K562 (cell line): ENCODE data around the gene SLC25A1. TPM values are rescaled to one million over a fixed set of nuclear protein-coding genes. Genes with fewer than 3 reads are reported as not detected.

Experiments used
- CAMTA2 ChIP-seq: fragments of 250-450 bp; sonication (Bioruptor Pico); conservative IDR thresholded peaks from 2 replicates; pipeline ENCODE4 v1.5.1; 2022
- COPS2 ChIP-seq: fragments of 450-650 bp; conservative IDR thresholded peaks from 2 replicates; pipeline ENCODE4 v1.6.1; 2016; ENCODE audit warnings: mild to moderate bottlenecking, moderate library complexity
- HBP1 ChIP-seq: fragments of 450-650 bp; formaldehyde crosslinking; IDR thresholded peaks from 2 replicates; pipeline ENCODE4 v1.4.0; 2022; ENCODE audit warnings: missing genetic modification characterization
- IRF2 ChIP-seq: sonication (generic); formaldehyde crosslinking; IDR thresholded peaks from 2 replicates; pipeline ENCODE4 v1.8.1; 2022; ENCODE audit warnings: mild to moderate bottlenecking, missing genetic modification reagents
- NFRKB ChIP-seq: fragments of 450-650 bp; IDR thresholded peaks from 2 replicates; pipeline ENCODE4 v1.6.1; 2016; ENCODE audit warnings: low read depth
- NR0B1 ChIP-seq: fragments of 450-650 bp; IDR thresholded peaks from one replicate; pipeline ENCODE4 v1.6.1; 2018; ENCODE audit warnings: mild to moderate bottlenecking, moderate library complexity; ENCODE audit not compliant: partially characterized antibody
- PHF20 ChIP-seq: fragments of 450-650 bp; IDR thresholded peaks from 2 replicates; pipeline ENCODE4 v1.6.1; 2018; ENCODE audit not compliant: partially characterized antibody
- RBM17 ChIP-seq: fragments of 200-400 bp; formaldehyde crosslinking; IDR thresholded peaks from 2 replicates; pipeline ENCODE4 v1.6.1; 2017; ENCODE audit warnings: low read depth, mild to moderate bottlenecking, low read length, borderline replicate concordance
- RCOR1 ChIP-seq, 2 experiments: IDR thresholded peaks; 2 replicates each; pipeline ENCODE4 v1.6.1; 2012; ENCODE audit warnings: low read depth in 2 of 2, low read length in 2 of 2, borderline replicate concordance in 1 of 2, improper control_type of control experiment in 1 of 2
- RNF2 ChIP-seq: sonication (generic); IDR thresholded peaks from 2 replicates; pipeline ENCODE4 v1.6.1; 2016
- SP2 ChIP-seq: IDR thresholded peaks from 2 replicates; pipeline ENCODE4 v1.6.1; 2011; ENCODE audit warnings: mild to moderate bottlenecking, low read depth, low read length, moderate library complexity; ENCODE audit not compliant: poor library complexity, severe bottlenecking; ENCODE audit errors: extremely low read depth
- TARDBP ChIP-seq: fragments of 450-650 bp; IDR thresholded peaks from 2 replicates; pipeline ENCODE4 v1.6.1; 2016
- THRAP3 ChIP-seq: fragments of 450-650 bp; IDR thresholded peaks from 2 replicates; pipeline ENCODE4 v1.6.1; 2016; ENCODE audit warnings: mild to moderate bottlenecking, inconsistent platforms, borderline replicate concordance
- ZBTB1 ChIP-seq: sonication (generic); formaldehyde crosslinking; IDR thresholded peaks from 2 replicates; pipeline ENCODE4 v1.8.1; 2023; ENCODE audit warnings: missing genetic modification reagents, low read depth, mild to moderate bottlenecking, borderline replicate concordance
- ZC3H11A ChIP-seq: IDR thresholded peaks from 2 replicates; pipeline ENCODE4 v1.6.1; 2012; ENCODE audit warnings: low read depth, low read length, improper control_type of control experiment
- ZC3H8 ChIP-seq: fragments of 450-650 bp; IDR thresholded peaks from 2 replicates; pipeline ENCODE4 v1.6.1; 2017
- ZNF212 ChIP-seq: fragments of 450-650 bp; formaldehyde crosslinking; IDR thresholded peaks from 2 replicates; pipeline ENCODE4 v1.4.0; 2020; ENCODE audit warnings: mild to moderate bottlenecking
- ZNF668 ChIP-seq: fragments of 250-450 bp; sonication (Bioruptor Pico); IDR thresholded peaks from 2 replicates; pipeline ENCODE4 v1.8.0; 2022; ENCODE audit warnings: mild to moderate bottlenecking, inconsistent platforms
- ZSCAN29 ChIP-seq: fragments of 450-650 bp; IDR thresholded peaks from 2 replicates; pipeline ENCODE4 v1.6.1; 2017
- polyA plus RNA-seq, 8 experiments: library from polyadenylated mRNA; depleted of rRNA in 4 of 8; stranded (reverse) in 5 of 8; unstranded in 3 of 8; fragments of >200 nt; fragmentation: Nextera tagmentation in 2 of 8; fragmentation: Illumina TruSeq in 1 of 8; extraction: Ambion mirVana in 2 of 8; extraction: Trizol in 1 of 8; gene quantifications; 2 replicates each; pipeline versions ENCODE4 v1.2.1 to v1.2.3, GENCODE V29; 2011 to 2014; ENCODE audit warnings: inconsistent platforms in 1 of 8, missing spikeins in 1 of 8
- total RNA-seq, 7 experiments: library from RNA; depleted of rRNA in 6 of 7; stranded (reverse); fragments of >200 nt in 6 of 7; fragmentation: Illumina TruSeq in 2 of 7; extraction: Trizol in 2 of 7; gene quantifications; 2 replicates each; pipeline versions ENCODE4 v1.2.1 to v1.2.3, GENCODE V29; 2011 to 2021; ENCODE audit warnings: low replicate concordance in 1 of 7
- TF ChIP-seq, protein P1 (sequence below): sonication (generic); formaldehyde crosslinking; IDR thresholded peaks from 2 replicates; pipeline ENCODE4 v1.8.0; 2022; ENCODE audit warnings: missing genetic modification reagents, mild to moderate bottlenecking, borderline replicate concordance
- TF ChIP-seq, protein P2 (sequence below): sonication (generic); formaldehyde crosslinking; IDR thresholded peaks from 2 replicates; pipeline ENCODE4 v1.8.0; 2022; ENCODE audit warnings: mild to moderate bottlenecking, missing genetic modification reagents
- TF ChIP-seq, protein P3 (sequence below), 2 experiments: fragments of 450-650 bp; IDR thresholded peaks; 2 replicates each; pipeline ENCODE4 v1.6.1; 2016

The SLC25A1 gene
- total and polyA plus RNA-seq, 9 of the 15 experiments (the other 6 are each of a cell fraction or from before 2014, with no cell fraction given) = 11.0 to 408 (median 110) TPM

- no peak for TF ChIP-seq NR0B1
- TF ChIP-seq ZNF212 = no peak
- TF ChIP-seq, protein P1, sequence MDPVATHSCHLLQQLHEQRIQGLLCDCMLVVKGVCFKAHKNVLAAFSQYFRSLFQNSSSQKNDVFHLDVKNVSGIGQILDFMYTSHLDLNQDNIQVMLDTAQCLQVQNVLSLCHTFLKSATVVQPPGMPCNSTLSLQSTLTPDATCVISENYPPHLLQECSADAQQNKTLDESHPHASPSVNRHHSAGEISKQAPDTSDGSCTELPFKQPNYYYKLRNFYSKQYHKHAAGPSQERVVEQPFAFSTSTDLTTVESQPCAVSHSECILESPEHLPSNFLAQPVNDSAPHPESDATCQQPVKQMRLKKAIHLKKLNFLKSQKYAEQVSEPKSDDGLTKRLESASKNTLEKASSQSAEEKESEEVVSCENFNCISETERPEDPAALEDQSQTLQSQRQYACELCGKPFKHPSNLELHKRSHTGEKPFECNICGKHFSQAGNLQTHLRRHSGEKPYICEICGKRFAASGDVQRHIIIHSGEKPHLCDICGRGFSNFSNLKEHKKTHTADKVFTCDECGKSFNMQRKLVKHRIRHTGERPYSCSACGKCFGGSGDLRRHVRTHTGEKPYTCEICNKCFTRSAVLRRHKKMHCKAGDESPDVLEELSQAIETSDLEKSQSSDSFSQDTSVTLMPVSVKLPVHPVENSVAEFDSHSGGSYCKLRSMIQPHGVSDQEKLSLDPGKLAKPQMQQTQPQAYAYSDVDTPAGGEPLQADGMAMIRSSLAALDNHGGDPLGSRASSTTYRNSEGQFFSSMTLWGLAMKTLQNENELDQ (CRISPR knock-in tag) = no peak
- no peak for TF ChIP-seq RNF2
- TF ChIP-seq SP2 = no peak
- peak; percentile 70; the same call in 1 of the 2 replicates for TF ChIP-seq HBP1 (CRISPR knock-in tag)
- no peak for TF ChIP-seq TARDBP
- no peak for TF ChIP-seq RBM17
- TF ChIP-seq COPS2 = no peak
- TF ChIP-seq NFRKB = no peak
- TF ChIP-seq, protein P2, sequence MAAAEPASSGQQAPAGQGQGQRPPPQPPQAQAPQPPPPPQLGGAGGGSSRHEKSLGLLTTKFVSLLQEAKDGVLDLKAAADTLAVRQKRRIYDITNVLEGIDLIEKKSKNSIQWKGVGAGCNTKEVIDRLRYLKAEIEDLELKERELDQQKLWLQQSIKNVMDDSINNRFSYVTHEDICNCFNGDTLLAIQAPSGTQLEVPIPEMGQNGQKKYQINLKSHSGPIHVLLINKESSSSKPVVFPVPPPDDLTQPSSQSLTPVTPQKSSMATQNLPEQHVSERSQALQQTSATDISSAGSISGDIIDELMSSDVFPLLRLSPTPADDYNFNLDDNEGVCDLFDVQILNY (CRISPR knock-in tag) = no peak
- TF ChIP-seq ZNF668 (CRISPR knock-in tag) = no peak
- TF ChIP-seq, protein P3, sequence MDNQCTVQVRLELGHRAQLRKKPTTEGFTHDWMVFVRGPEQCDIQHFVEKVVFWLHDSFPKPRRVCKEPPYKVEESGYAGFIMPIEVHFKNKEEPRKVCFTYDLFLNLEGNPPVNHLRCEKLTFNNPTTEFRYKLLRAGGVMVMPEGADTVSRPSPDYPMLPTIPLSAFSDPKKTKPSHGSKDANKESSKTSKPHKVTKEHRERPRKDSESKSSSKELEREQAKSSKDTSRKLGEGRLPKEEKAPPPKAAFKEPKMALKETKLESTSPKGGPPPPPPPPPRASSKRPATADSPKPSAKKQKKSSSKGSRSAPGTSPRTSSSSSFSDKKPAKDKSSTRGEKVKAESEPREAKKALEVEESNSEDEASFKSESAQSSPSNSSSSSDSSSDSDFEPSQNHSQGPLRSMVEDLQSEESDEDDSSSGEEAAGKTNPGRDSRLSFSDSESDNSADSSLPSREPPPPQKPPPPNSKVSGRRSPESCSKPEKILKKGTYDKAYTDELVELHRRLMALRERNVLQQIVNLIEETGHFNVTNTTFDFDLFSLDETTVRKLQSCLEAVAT (IDR thresholded peaks at IDR 0.05) = no peak
- no peak for TF ChIP-seq PHF20
- no peak for TF ChIP-seq ZC3H11A
- TF ChIP-seq THRAP3 = no peak
- no peak for TF ChIP-seq ZSCAN29
- TF ChIP-seq ZBTB1 (CRISPR knock-in tag) = no peak
- TF ChIP-seq CAMTA2 = peak; percentile 66; the same call in 1 of the 2 replicates
- no peak for TF ChIP-seq ZC3H8
- no peak; a peak in 1 of 4 replicates for TF ChIP-seq RCOR1 (IDR thresholded peaks at IDR 0.05; ENCODE audit: borderline replicate concordance in 1 of 2, low read depth in 2 of 2, low read length in 2 of 2)
- no peak for TF ChIP-seq IRF2
Observed at GRCh38 chr22:19173047-19174035, 5.2 kb downstream of the SLC25A1 start (continued).
